Fibroblast of mammary gland (primary cell): ENCODE measurements around the gene MSI2.
"Not testable (repeated sequence)": the region's sequence is repeated elsewhere in the genome, so short reads cannot be mapped to it uniquely, and the experiment has no call there.

Experiments
- DNase-seq: peaks from one replicate; pipeline ENCODE4 v3.0.0-alpha.2; 2010; ENCODE audit warnings: low read depth
- H3K4me3 ChIP-seq: 2 replicates; pipeline ENCODE4 v1.5.1; 2011; ENCODE audit warnings: low read depth, mild to moderate bottlenecking, low read length, moderate library complexity; ENCODE audit not compliant: control insufficient read depth
- TF ChIP-seq, protein P1 (sequence below): conservative IDR thresholded peaks from 2 replicates; pipeline ENCODE4 v1.5.1; 2011; ENCODE audit warnings: low read depth, low read length, inconsistent platforms; ENCODE audit not compliant: control insufficient read depth, insufficient read depth

The MSI2 gene

DNA sequence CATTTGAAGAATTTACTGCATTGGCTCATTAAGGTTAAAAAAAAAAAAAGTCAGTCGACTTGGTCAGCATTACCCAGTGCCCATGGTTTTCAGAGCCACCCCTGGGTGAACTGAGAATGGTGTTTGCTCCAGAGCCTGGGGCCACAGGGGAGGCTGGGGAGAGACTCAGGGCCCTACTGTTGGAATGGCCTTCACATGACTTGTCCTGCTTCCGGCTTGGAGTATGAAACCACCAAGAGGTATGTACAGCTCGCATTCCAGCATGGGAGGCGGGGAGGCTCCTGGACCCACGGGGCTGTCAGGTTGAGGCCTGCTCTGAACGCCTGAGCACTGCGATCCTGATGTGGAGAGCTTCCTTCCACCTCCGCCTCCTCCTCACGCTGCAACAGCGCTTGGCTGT lies 36.8 kb downstream of the MSI2 start:
- no peak for DNase-seq
- TF ChIP-seq, protein P1, sequence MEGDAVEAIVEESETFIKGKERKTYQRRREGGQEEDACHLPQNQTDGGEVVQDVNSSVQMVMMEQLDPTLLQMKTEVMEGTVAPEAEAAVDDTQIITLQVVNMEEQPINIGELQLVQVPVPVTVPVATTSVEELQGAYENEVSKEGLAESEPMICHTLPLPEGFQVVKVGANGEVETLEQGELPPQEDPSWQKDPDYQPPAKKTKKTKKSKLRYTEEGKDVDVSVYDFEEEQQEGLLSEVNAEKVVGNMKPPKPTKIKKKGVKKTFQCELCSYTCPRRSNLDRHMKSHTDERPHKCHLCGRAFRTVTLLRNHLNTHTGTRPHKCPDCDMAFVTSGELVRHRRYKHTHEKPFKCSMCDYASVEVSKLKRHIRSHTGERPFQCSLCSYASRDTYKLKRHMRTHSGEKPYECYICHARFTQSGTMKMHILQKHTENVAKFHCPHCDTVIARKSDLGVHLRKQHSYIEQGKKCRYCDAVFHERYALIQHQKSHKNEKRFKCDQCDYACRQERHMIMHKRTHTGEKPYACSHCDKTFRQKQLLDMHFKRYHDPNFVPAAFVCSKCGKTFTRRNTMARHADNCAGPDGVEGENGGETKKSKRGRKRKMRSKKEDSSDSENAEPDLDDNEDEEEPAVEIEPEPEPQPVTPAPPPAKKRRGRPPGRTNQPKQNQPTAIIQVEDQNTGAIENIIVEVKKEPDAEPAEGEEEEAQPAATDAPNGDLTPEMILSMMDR, result no peak
- no peak overlapping the region for H3K4me3 ChIP-seq

DNA sequence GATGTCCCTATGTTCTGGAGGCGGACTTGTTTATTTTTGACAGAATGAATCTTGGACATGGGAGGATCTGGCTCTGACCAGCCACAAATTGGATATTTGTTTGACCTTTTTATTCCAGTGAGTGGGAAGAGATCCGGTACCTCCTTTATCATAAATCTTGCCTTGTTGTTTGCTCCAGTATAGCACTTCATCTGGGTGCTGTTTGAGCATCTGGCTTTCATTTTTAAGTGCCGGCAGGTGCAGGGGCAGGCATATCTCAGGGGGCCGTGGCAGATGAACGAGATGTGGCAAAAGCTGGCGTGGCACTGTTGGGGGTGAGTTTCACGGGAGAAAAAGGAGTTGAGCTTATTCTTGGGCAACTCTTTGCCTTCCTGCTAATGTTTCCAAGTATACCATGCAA lies 37.8 kb downstream of the MSI2 start:
- TF ChIP-seq, protein P1, result no peak
- no peak for DNase-seq

DNA sequence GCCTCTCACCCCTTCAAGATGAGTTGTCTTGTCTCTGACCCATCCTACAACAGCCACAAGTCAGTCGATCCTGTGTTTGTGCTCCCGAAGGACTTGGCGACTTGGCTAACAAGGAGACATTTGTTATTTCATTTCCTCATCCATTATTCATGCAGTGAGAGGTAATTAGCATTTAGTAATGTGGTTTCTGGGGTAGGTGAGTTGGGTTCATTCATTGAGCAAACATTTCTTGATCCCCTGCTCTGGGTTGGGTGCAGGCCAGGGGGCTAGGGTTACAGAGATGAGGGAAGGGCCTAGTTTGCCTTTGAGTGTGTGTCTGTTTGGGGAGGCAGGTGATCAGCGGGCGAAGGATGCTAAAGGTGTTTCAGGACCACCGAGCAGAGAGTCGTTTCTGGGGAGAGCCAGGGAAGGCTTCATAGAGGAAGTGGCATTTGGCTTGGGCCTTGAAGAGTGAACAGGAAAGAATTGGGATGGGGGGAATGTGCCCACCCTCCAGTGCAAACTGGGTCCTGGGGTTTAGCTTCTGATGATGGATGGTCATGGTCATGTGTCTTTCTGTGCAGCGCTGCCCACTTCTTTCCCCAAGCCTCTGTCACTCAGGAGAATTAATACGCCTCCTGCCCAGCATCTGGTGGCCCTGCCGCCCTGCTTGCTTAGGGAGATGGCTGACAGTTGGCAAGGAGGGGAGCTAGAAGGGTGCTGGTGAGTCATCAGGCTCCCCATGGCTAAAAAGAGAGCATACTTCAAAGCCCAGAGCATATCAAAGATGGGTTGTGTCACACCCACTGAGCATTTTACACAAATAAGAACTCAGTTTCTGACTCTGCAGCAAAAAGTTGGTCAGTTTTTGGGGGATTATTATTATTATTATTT lies 38.5 kb downstream of the MSI2 start:
- no peak overlapping the region for H3K4me3 ChIP-seq
- TF ChIP-seq, protein P1, result no peak
- no peak for DNase-seq

More for the DNA sequence above, 37.8 kb downstream of the MSI2 start:
- H3K4me3 ChIP-seq, result no peak overlapping the region

DNA sequence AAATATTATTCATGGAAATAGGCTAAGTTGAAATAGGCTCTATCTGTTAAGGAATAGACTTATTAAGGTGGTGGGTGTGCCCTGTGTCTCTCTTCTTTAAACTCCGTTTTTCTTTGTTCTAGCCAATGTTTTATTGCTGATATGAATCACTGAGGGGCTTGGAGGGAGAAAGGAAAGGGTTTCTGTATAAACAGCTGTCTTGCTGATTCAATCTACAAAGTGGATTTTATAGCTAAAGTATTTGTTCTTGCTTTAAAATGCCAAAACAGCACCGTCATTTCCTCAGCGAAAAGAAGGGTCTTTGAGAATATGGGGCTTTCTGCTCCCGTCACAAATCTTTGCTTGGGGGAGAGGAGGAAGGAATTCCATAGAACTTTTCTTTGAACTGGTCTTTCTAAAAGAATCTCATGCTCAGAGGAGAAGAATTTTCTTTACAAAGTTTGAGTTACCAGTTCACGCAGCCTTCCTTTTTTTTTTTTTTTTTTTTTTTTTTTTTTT lies 39.3 kb downstream of the MSI2 start:
- no peak overlapping the region for H3K4me3 ChIP-seq
- TF ChIP-seq, protein P1, result no peak
- DNase-seq, result no peak

DNA sequence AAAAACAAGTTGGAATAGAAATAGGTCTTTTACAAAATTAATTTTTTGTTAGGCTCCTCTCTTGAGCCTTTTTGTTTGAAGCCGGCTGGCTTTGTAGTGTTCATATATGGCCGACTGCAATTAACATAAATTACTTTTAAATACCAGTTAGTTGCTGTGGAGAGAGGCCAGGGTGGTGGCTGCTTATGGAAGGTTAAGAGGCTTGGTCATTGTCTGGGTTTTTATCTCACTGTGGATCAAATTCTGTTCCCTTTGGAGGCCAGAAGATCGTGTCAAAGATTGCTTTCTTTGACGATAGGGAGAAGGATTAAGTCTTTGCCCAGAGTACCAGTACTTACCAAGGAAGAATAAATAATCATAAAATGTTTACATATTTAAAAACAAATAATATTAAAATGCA lies 39.9 kb downstream of the MSI2 start:
- TF ChIP-seq, protein P1, result no peak
- no peak for DNase-seq
- H3K4me3 ChIP-seq, result no peak overlapping the region

DNA sequence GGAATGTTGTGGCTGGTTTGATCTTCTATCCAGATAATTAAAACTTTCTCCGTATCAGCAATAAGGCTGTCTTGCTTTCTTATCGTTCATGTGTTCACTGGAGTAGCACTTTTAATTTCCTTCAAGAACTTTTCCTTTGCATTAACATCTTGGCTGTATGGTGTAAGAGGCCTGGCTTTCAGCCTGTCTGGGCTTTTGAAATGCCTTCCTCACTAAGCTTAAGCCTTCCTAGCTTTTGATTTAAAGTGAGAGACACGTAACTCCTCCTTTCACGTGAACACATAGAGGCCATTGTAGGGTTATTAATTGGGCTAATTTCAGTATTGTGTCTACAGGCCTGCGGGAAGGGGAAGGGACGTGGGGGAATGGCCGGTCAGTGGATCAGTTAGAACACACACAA lies 42.9 kb downstream of the MSI2 start:
- no peak overlapping the region for H3K4me3 ChIP-seq
- DNase-seq, result no peak
- TF ChIP-seq, protein P1, result no peak

DNA sequence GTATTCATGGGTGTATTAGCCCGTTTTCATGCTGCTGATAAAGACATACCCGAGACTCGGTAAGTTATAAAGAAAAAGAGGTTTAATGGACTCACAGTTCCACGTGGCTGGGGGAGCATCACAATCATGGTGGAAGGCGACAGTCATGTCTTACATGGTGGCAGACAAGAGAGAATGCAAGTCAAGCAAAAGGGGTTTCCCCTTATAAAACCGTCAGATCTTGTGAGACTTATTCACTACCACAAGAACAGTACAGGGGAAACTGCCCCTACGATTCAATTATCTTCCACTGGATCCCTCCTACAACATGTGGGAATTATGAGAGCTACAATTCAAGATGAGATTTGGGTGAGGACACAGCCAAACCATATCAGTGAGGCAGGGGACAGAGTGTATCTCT lies 44.3 kb downstream of the MSI2 start:
- DNase-seq, H3K4me3 ChIP-seq: not testable (repeated sequence)
